OCI-M2 (cell line): ENCODE measurements around the gene LUZP2.

Experiments used
- DNase-seq: peaks from one replicate; lab custom pipeline; 2025; ENCODE audit not compliant: unreplicated experiment; lab: John Stamatoyannopoulos, UW

The LUZP2 gene

GRCh38 chr11:24805671-24806070 is 308.8 kb downstream of the LUZP2 start:
- no peak for DNase-seq

DNA sequence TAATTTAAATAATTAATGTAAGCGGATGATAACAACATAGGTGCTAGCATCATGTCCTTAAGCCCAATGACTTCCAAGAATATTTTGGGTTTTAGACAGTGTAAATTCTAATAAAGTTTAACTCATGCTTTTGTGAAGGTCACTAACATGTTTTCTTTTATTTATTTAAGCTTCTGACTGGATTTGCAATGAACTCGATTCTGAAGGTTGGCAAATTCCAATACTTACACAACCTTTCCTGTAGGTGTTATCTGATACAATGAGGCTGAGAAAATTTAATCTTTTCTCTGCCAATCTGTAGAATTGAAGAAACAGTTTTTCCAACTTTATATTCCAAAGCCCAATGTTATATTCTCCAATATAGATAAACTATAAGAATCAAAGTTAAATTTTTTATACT is 311.3 kb downstream of the LUZP2 start:
- no peak for DNase-seq

DNA sequence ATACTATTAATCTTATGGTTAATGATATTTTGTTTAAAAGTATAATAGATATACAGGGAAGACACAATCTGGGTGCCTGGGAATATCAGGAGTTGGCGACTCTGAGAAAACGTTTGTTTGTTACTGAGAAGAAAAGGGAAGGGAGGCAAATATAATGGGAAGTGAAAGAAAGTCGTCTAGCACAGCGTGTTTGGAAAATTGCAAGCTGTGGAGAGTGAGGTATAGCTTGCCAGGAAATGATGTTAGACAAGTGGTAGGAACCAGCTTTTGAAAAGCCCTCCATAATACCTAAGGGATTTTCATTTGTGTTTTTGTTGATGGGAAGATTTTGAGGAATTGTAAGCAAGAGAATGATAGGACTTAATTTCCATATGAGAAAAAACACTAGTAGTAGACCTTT is 322.2 kb downstream of the LUZP2 start:
- no peak for DNase-seq

GRCh38 chr11:24819863-24820434 is 323.1 kb downstream of the LUZP2 start:
- DNase-seq: no peak

- no peak for DNase-seq
Observed at GRCh38 chr11:24820541-24820940, 323.7 kb downstream of the LUZP2 start.

GRCh38 chr11:24828938-24829605 is 332.2 kb downstream of the LUZP2 start:
- DNase-seq: no peak

- DNase-seq: no peak
Observed at GRCh38 chr11:24833573-24833972, 336.7 kb downstream of the LUZP2 start.

DNA sequence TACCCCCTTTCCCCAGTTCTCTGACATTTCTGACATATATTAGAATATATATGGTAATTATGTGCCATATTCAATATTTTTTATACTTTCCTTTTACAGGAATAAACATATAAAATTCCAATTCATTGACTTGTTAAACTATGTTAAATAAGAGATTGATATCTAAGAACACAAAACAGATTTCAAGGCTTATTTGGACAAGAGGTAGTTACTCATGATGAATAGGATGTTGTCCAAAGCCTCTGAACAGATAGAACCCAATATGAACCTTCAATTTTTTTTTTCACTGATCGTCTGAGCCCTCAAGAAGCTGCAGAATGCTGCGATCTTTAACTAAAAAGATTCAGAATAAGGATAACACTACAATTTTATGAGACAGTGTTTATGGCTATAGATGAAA is 340.3 kb downstream of the LUZP2 start:
- no peak for DNase-seq

DNA sequence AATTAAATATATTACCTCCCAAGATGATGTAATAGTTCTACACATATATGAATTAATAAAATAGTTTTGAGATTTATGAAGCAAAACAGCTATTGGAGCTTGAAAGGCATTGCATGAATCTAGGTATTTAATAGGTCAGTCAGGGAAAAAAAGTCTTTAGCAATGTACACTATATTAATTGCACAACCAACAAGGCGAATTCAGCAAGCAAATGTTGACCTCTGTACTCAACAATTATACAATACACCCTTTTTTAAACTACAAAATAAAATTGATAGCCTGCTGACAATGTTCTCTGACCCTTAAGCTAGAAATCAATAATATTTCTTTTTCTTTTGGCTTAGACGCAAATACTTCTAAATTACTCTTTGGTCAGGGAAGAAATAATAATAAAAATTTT is 345.5 kb downstream of the LUZP2 start:
- no peak for DNase-seq

- DNase-seq: no peak
Observed at GRCh38 chr11:24844406-24844805, 347.6 kb downstream of the LUZP2 start.

DNA sequence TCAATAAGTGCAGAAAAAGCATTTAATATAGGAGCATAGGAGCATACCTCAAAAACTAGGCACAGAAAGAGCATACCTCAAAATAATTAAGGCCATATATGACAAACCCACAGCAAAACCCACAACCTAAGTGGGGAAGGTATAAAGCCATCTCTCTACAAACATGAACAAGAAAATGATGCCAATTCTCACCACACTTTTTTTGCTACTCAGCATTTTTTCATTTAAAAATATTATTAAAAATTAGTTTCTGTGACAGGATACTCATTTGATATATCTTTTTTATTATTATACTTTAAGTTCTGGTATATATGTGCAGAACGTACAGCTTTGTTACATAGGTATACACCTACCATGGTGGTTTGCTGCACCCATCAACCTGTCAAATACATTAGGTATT is 352.0 kb downstream of the LUZP2 start:
- DNase-seq: no peak

GRCh38 chr11:24855951-24856350 is 359.1 kb downstream of the LUZP2 start:
- no peak for DNase-seq

DNA sequence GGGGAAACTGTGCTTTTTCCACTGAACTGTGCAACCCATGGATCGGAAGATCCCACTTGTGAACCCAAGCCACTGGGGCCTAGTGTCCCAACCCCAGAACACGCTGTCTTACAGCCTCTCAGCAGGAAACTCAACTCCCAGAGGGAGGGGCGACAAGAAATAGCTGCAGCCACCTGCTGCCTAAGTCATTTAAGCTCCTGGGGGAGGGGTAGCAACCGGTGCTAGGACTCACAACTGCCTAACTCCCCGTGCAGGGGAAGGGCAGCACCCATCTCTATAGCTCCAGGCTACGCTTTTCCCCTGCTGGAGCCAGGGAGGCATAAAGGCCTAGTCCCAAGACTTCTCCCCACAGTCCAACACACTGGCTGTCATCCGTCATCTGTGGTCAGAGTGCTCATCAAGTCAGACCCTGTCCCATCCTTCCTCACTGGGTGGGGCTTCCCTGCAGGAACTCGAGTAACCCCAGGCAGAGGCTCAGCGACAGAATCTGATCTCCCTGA is 363.0 kb downstream of the LUZP2 start:
- no peak for DNase-seq

GRCh38 chr11:24861440-24861839 is 364.6 kb downstream of the LUZP2 start:
- no peak for DNase-seq

GRCh38 chr11:24866743-24867142 is 369.9 kb downstream of the LUZP2 start:
- no peak for DNase-seq

DNA sequence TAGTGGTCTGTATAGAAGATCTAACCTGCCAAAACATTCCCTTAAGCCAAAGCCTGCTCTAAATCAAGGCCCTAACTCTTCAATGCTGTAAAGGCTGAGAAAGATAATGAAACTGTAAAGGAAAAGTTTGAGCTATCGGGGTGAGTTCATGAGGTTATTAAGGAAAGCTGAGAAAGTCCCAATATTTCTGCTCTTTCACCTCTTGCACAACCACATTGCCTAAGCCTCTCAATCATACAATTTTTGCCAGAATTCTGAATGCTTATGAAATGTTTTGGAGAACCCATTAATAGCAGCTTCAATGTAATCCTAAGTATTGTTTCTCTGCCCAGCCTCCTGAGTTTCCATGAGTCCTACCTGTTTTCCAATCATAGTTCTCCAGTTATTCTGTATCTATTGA is 373.2 kb downstream of the LUZP2 start:
- DNase-seq: no peak

DNA sequence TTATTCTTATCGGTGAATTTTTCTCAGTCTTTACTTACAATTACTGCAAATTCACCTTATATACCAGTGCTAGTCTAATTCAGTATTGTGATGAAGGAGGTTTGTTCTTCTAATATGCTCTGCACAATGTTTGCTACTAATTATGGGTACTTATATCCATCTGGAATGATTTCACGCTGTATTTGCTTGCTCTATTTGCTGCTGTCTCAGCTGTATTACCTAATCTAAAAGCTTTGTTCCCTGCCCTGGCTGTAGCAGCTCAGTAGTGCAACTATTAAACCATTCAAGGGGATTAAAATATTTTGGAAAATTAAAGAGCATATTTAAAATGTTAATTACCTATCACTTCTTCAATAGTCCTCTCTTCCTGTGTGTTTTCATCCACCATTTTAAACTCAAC is 375.3 kb downstream of the LUZP2 start:
- no peak for DNase-seq

DNA sequence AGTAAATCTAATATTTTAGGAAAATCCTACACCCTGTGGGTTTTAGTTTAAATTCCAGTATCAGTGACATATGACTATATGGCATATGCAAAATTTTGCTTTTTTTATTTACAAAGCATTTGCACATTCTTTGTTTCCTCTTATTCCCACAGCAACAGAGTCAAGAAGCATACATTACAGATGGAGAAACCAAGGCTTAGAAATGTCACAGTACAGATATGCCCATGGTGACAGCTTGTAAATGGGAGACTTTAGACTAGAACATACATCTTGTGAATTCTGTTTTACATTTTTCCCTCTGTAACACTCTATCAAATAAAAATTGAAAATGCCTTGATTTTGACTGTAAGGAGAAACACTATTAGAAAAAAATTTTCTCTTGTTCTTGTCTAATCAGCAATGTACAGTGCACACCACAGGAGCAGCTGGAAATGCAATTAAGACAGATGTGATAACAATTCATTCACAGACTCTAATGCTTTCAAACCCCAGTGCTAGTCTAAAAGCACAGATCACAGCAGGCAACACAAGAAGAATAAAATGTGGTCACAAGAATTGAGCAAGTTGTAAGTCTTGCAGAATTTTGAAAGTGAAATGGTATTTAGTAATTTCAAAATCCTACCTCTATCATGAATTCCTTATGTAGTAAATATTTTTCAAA is 375.9 kb downstream of the LUZP2 start:
- no peak for DNase-seq

- no peak for DNase-seq
Observed at GRCh38 chr11:24880962-24881361, 384.1 kb downstream of the LUZP2 start.

DNA sequence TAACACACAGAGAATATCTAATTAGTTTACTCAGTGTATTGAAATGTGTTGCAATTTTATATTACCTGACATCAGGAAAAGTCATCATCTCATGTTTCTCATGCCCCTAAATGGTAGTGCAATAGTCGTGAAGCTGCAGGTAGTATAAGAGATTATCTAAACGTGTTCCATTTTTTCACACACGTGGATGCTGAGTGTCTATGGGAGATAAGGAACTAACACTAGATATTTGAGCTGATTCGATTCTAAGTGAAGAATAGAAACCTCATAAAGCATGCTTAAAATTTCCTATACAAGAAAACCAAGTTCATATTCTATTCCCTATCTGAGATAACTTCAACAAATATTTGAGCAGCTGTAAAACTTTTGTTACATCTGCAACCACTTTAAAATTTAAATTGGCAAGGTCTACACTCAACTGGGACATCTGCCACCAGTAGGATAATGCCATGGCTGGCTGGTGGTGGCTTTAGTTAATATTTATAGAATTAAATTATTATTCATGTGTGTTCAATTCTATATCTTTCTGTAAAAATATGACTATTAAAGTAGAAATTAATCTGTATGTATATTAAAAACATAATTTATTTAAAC is 388.8 kb downstream of the LUZP2 start:
- DNase-seq: no peak

GRCh38 chr11:24886880-24887619 is 390.2 kb downstream of the LUZP2 start:
- DNase-seq: no peak
